Endothelial cell of umbilical vein (primary cell): Measurements from ENCODE around the gene SUFU. TPM values are rescaled to one million over a fixed set of nuclear protein-coding genes. Genes with fewer than 3 reads are reported as not detected.

Experiments used
- BruUV-seq: library from RNA; stranded (reverse); fragments of 400-500 nt; replicated peaks from 2 replicates; lab custom pipeline; 2021; lab: Mats Ljungman, UMichigan
- CTCF ChIA-PET: fragments of 300-600, 350-600 bp; sonication (Branson Sonifier 250); formaldehyde crosslinking; loops from one replicate; lab custom pipeline; 2021; ENCODE audit warnings: antibody characterized with exemption, inconsistent platforms; lab: Charles Lee
- POLR2A ChIA-PET: fragments of 300-600, 350-600 bp; sonication (Branson Sonifier 250); formaldehyde crosslinking; loops from one replicate; lab custom pipeline; 2021; ENCODE audit warnings: antibody characterized with exemption, inconsistent platforms; lab: Charles Lee
- DNase-seq: peaks from one replicate; pipeline ENCODE4 v3.0.0-alpha.2; 2011; ENCODE audit warnings: low read depth, low spot score
- FAIRE-seq: peaks from 2 replicates; lab custom pipeline; 2011; peaks lifted over from hg19 to GRCh38; lab: Jason Lieb, UNC
- H2AFZ ChIP-seq: 2 replicates; pipeline ENCODE4 v1.6.0; 2012; ENCODE audit warnings: low read depth, low read length, control low read depth, inconsistent platforms
- H3K27ac ChIP-seq: 2 replicates; pipeline ENCODE4 v1.5.1; 2011; ENCODE audit warnings: low read depth, mild to moderate bottlenecking, control low read depth, low read length, moderate library complexity; ENCODE audit not compliant: insufficient read depth
- H3K27me3 ChIP-seq, 2 experiments: 2 replicates each; pipeline versions ENCODE4 v1.6.0 to v1.6.1; 2011; ENCODE audit warnings: low read length in 2 of 2, mixed read lengths in 1 of 2; ENCODE audit not compliant: control insufficient read depth in 2 of 2, insufficient read depth in 2 of 2
- H3K36me3 ChIP-seq, 2 experiments: 2 replicates in 1 of 2; 3 replicates in 1 of 2; pipeline ENCODE4 v1.5.1; 2011; ENCODE audit warnings: low read length in 2 of 2, mild to moderate bottlenecking in 1 of 2, moderate library complexity in 1 of 2; ENCODE audit not compliant: control insufficient read depth in 2 of 2, insufficient read depth in 2 of 2; ENCODE audit errors: extremely low read depth in 1 of 2
- H3K4me1 ChIP-seq: 3 replicates; pipeline ENCODE4 v1.5.1; 2011; ENCODE audit warnings: mild to moderate bottlenecking, low read length; ENCODE audit not compliant: control insufficient read depth, insufficient read depth; ENCODE audit errors: extremely low read depth
- H3K4me2 ChIP-seq: 2 replicates; pipeline ENCODE4 v1.6.1; 2011; ENCODE audit warnings: low read length, control low read depth, mixed read lengths; ENCODE audit not compliant: insufficient read depth
- H3K4me3 ChIP-seq, 3 experiments: fragments of 200-600 bp in 1 of 3; sonication (generic), shearing (Covaris generic) in 1 of 3; replicated peaks in 1 of 3; 2 replicates each; pipeline ENCODE4 v1.5.1; 2011 to 2016; ENCODE audit warnings: control low read depth in 3 of 3, low read length in 3 of 3, mild to moderate bottlenecking in 2 of 3, inconsistent platforms in 1 of 3, low read depth in 1 of 3, moderate library complexity in 1 of 3; ENCODE audit not compliant: insufficient read depth in 1 of 3
- H3K79me2 ChIP-seq: 2 replicates; pipeline ENCODE4 v1.6.0; 2012; ENCODE audit warnings: low read length, inconsistent platforms; ENCODE audit not compliant: control insufficient read depth, insufficient read depth
- H3K9ac ChIP-seq: replicated peaks from 2 replicates; pipeline ENCODE3; 2011; ENCODE audit warnings: low read length, control low read depth; ENCODE audit not compliant: insufficient read depth; ENCODE audit errors: extremely low read depth
- H3K9me1 ChIP-seq: replicated peaks from 3 replicates; pipeline ENCODE4 v1.6.0; 2011; ENCODE audit warnings: mild to moderate bottlenecking, low read length; ENCODE audit not compliant: control insufficient read depth, insufficient read depth; ENCODE audit errors: extremely low read depth
- H3K9me3 ChIP-seq: replicated peaks from 2 replicates; pipeline ENCODE4 v1.5.1; 2012; ENCODE audit warnings: low read length, inconsistent platforms; ENCODE audit not compliant: control insufficient read depth, insufficient read depth
- H4K20me1 ChIP-seq: replicated peaks from 2 replicates; pipeline ENCODE3; 2011; ENCODE audit warnings: mild to moderate bottlenecking, low read length; ENCODE audit not compliant: control insufficient read depth, insufficient read depth; ENCODE audit errors: extremely low read depth
- CTCF ChIP-seq, 2 donors: IDR thresholded peaks; 1 replicate in 1 of 2; 2 replicates in 1 of 2; pipeline ENCODE4 v1.5.1; 2011; ENCODE audit warnings: low read length in 2 of 2, mild to moderate bottlenecking in 2 of 2, moderate library complexity in 2 of 2, control low read depth in 1 of 2, inconsistent platforms in 1 of 2, low read depth in 1 of 2; ENCODE audit not compliant: insufficient read depth in 1 of 2; ENCODE audit errors: extremely low read depth in 1 of 2
- EZH2 ChIP-seq: IDR thresholded peaks from 2 replicates; pipeline ENCODE4 v1.6.1; 2012; ENCODE audit warnings: borderline replicate concordance, low read depth, mild to moderate bottlenecking, moderate library complexity, low read length, inconsistent platforms; ENCODE audit not compliant: severe bottlenecking
- FOS ChIP-seq: IDR thresholded peaks from 2 replicates; pipeline ENCODE4 v1.6.1; 2011; ENCODE audit warnings: mild to moderate bottlenecking, low read length, moderate library complexity, borderline replicate concordance; ENCODE audit not compliant: insufficient read depth
- GATA2 ChIP-seq: IDR thresholded peaks from 2 replicates; pipeline ENCODE4 v1.7.0; 2011; ENCODE audit warnings: low read depth, mild to moderate bottlenecking, moderate library complexity, mixed read lengths, low read length; ENCODE audit not compliant: insufficient read length, insufficient read depth
- JUN ChIP-seq: IDR thresholded peaks from 2 replicates; pipeline ENCODE4 v1.6.1; 2011; ENCODE audit warnings: borderline replicate concordance, low read depth; ENCODE audit not compliant: insufficient read length, insufficient read depth
- MAX ChIP-seq: IDR thresholded peaks from 2 replicates; pipeline ENCODE4 v1.6.1; 2011; ENCODE audit not compliant: insufficient read depth, insufficient read length
- MYC ChIP-seq: IDR thresholded peaks from one replicate; pipeline ENCODE4 v1.6.1; 2011; ENCODE audit warnings: mild to moderate bottlenecking, low read depth, low read length
- POLR2A ChIP-seq: IDR thresholded peaks from 2 replicates; pipeline ENCODE4 v1.6.1; 2012; ENCODE audit warnings: low read depth, mild to moderate bottlenecking, control low read depth, low read length
- POLR2AphosphoS5 ChIP-seq: IDR thresholded peaks from 2 replicates; pipeline ENCODE4 v1.6.1; 2012; ENCODE audit warnings: low read depth, mild to moderate bottlenecking, control low read depth, low read length, moderate library complexity; ENCODE audit not compliant: insufficient read depth
- dilution Hi-C: fragments of 300-500 bp; cut with MboI; formaldehyde crosslinking; loops from one replicate; pipeline ENCODE4 v1.15.0; 2019; ENCODE audit warnings: low sequenced_read_pairs; ENCODE audit not compliant: extremely low pct_ligation_motif_present
- intact Hi-C: fragments of 100-400 bp; cut with micrococcal nuclease; formaldehyde crosslinking; loops from one replicate; pipeline ENCODE4 v1.10.0; 2022
- polyA plus RNA-seq, 4 experiments: library from polyadenylated mRNA; depleted of rRNA in 3 of 4; stranded (reverse) in 3 of 4; unstranded in 1 of 4; fragments of >200 nt; gene quantifications; 2 replicates each; pipeline versions ENCODE4 v1.2.1 to v1.2.3, GENCODE V29; 2011 to 2012; ENCODE audit warnings: missing spikeins in 1 of 4
- total RNA-seq: library from RNA; stranded (reverse); gene quantifications from 2 replicates; pipeline ENCODE4 v1.2.3, GENCODE V29; 2021

Gene SUFU
- total and polyA plus RNA-seq, 2 donors (not counting 3 experiments of a cell fraction or from before 2014, with no cell fraction given) = 10.1 to 16.3 TPM

GRCh38 chr10:102678068-102678400 is 174.3 kb downstream of the SUFU start:
- Histone ChIP-seq H3K4me1 (peaks cover 5% of the 10 kb centered on the region), H3K9me3 (no peaks in the 10 kb centered on the region), H3K36me3 (no peaks in the 10 kb centered on the region), H3K79me2 (no peaks in the 10 kb centered on the region), H3K9ac (no peak overlapping the region), H3K4me2 (no peak overlapping the region), H3K27me3 (no peaks in the 10 kb centered on the region), H2AFZ (no peak overlapping the region), H3K4me3 (no peak overlapping the region), H4K20me1 (no peaks in the 10 kb centered on the region), H3K27ac (no peak overlapping the region), H3K9me1 (no peaks in the 10 kb centered on the region)
- FAIRE-seq (no peak), DNase-seq (no peak)
- BruUV-seq = no TSS peak
- CTCF ChIA-PET = interaction anchor here (0.6 to 8.1 kb wide), 15 partner anchors 8 to 377 kb away, joined by 3 to 75 read pairs (median 7); partner anchors contain the start of genes ARL3 and SUFU
- intact Hi-C loops = loop anchor here (2.0 kb wide), 1 partner anchor 35 kb away; no protein-coding TSS in a partner anchor
- dilution Hi-C loops = no loop called here
- POLR2A ChIA-PET = no interaction called here
- TF ChIP-seq EZH2 (no peak), CTCF (IDR thresholded peaks at IDR 0.05; ENCODE audit: extremely low read depth in 1 of 2, insufficient read depth in 1 of 2, low read depth in 1 of 2, low read length in 2 of 2) (no peak), FOS (no peak), JUN (no peak), MAX (no peak), MYC (no peak), GATA2 (no peak), POLR2A (no peak), POLR2AphosphoS5 (no peak)
